Astrocyte (in vitro differentiated cells and primary cell): ENCODE results near the gene NT5C1A. TPM values are rescaled to one million over a fixed set of nuclear protein-coding genes. Genes with fewer than 3 reads are reported as not detected.

ENCODE experiments used
- DNase-seq: peaks from one replicate; pipeline ENCODE4 v3.0.0-alpha.2; 2010; ENCODE audit warnings: low read depth
- FAIRE-seq: peaks from 2 replicates; lab custom pipeline; 2011; peaks lifted over from hg19 to GRCh38; lab: Jason Lieb, UNC
- H2AFZ ChIP-seq: 2 replicates; pipeline ENCODE4 v1.6.0; 2012; ENCODE audit warnings: low read depth, low read length, inconsistent platforms
- H3K27ac ChIP-seq: 2 replicates; pipeline ENCODE4 v1.5.1; 2011; ENCODE audit warnings: low read depth, low read length, inconsistent platforms
- H3K27me3 ChIP-seq: 2 replicates; pipeline ENCODE4 v1.6.0; 2011; ENCODE audit warnings: low read length, inconsistent platforms; ENCODE audit not compliant: insufficient read depth
- H3K36me3 ChIP-seq: 2 replicates; pipeline ENCODE4 v1.5.1; 2011; ENCODE audit warnings: low read length, inconsistent platforms; ENCODE audit not compliant: insufficient read depth
- H3K4me1 ChIP-seq: 2 replicates; pipeline ENCODE4 v1.5.1; 2011; ENCODE audit warnings: low read length, inconsistent platforms; ENCODE audit not compliant: insufficient read depth
- H3K4me2 ChIP-seq: 2 replicates; pipeline ENCODE4 v1.6.0; 2012; ENCODE audit warnings: low read length, inconsistent platforms
- H3K4me3 ChIP-seq: 2 replicates; pipeline ENCODE4 v1.5.1; 2011; ENCODE audit warnings: low read depth, mild to moderate bottlenecking, low read length, inconsistent platforms; ENCODE audit not compliant: insufficient read depth
- H3K79me2 ChIP-seq: 2 replicates; pipeline ENCODE4 v1.6.0; 2012; ENCODE audit warnings: mild to moderate bottlenecking, low read length, inconsistent platforms; ENCODE audit not compliant: insufficient read depth
- H3K9ac ChIP-seq: 2 replicates; pipeline ENCODE4 v1.6.0; 2012; ENCODE audit warnings: mild to moderate bottlenecking, low read length, inconsistent platforms
- H3K9me3 ChIP-seq: 2 replicates; pipeline ENCODE4 v1.5.1; 2012; ENCODE audit warnings: low read depth, mild to moderate bottlenecking, low read length, inconsistent platforms; ENCODE audit not compliant: insufficient read depth
- H4K20me1 ChIP-seq: 2 replicates; pipeline ENCODE4 v1.6.0; 2012; ENCODE audit warnings: low read length, inconsistent platforms; ENCODE audit not compliant: insufficient read depth
- H3K27ac Mint-ChIP-seq: one replicate; pipeline ENCODE4 v1.8.0; 2021; ENCODE audit warnings: mild to moderate bottlenecking, mixed read lengths; ENCODE audit not compliant: unreplicated experiment
- H3K27me3 Mint-ChIP-seq: one replicate; pipeline ENCODE4 v1.8.0; 2021; ENCODE audit warnings: low read depth, mixed read lengths; ENCODE audit not compliant: unreplicated experiment
- H3K36me3 Mint-ChIP-seq: one replicate; pipeline ENCODE4 v1.8.0; 2021; ENCODE audit warnings: low read depth, mixed read lengths; ENCODE audit not compliant: unreplicated experiment
- H3K4me1 Mint-ChIP-seq: one replicate; pipeline ENCODE4 v1.8.0; 2021; ENCODE audit warnings: low read depth, mixed read lengths; ENCODE audit not compliant: unreplicated experiment
- H3K4me3 Mint-ChIP-seq: one replicate; pipeline ENCODE4 v1.8.0; 2021; ENCODE audit warnings: mild to moderate bottlenecking, moderate library complexity, mixed read lengths; ENCODE audit not compliant: unreplicated experiment
- H3K9me3 Mint-ChIP-seq: one replicate; pipeline ENCODE4 v1.8.0; 2021; ENCODE audit warnings: mild to moderate bottlenecking, mixed read lengths; ENCODE audit not compliant: unreplicated experiment
- EZH2 ChIP-seq: IDR thresholded peaks from 2 replicates; pipeline ENCODE4 v1.6.1; 2012; ENCODE audit warnings: mild to moderate bottlenecking, low read length, inconsistent platforms; ENCODE audit not compliant: insufficient read depth
- total RNA-seq: library from RNA; stranded (reverse); gene quantifications from 2 replicates; pipeline ENCODE4 v1.2.1, GENCODE V29; 2021
- TF ChIP-seq, protein P1 (sequence below): IDR thresholded peaks from 2 replicates; pipeline ENCODE4 v1.5.1; 2011; ENCODE audit warnings: low read depth, mild to moderate bottlenecking, inconsistent platforms, low read length, moderate library complexity; ENCODE audit not compliant: insufficient read depth

NT5C1A gene
- total RNA-seq, 1 donor from 2014 or later, result 0.20 TPM

DNA sequence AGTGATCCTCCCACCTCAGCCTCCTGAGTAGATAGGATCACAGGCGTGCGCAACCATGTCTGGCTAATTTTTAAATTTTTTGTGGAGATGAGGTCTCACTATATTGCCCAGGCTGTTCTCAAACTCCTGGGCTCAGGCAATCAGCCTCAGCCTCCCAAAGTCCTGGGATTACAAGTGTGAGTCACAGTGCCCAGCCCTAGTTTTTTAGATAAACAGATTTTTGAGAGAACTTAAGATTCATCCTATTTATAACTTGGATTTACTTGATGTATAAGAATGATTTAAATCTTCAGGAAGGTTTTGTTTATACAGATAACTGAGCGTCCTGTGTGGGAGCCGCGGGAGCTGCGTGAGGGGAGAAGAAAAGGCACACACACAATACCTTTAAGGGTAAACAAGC lies 58.7 kb downstream of the NT5C1A start:
- Histone ChIP-seq H3K9me3 (no peaks in the 10 kb centered on the region), H4K20me1 (no peaks in the 10 kb centered on the region), H3K4me3 (no peak overlapping the region), H3K27me3 (no peaks in the 10 kb centered on the region), H3K4me1 (no peaks in the 10 kb centered on the region), H3K79me2 (no peaks in the 10 kb centered on the region), H3K27ac (no peak overlapping the region), H2AFZ (no peak overlapping the region), H3K9ac (no peak overlapping the region), H3K36me3 (no peaks in the 10 kb centered on the region), H3K4me2 (no peak overlapping the region)
- TF ChIP-seq, protein P1, sequence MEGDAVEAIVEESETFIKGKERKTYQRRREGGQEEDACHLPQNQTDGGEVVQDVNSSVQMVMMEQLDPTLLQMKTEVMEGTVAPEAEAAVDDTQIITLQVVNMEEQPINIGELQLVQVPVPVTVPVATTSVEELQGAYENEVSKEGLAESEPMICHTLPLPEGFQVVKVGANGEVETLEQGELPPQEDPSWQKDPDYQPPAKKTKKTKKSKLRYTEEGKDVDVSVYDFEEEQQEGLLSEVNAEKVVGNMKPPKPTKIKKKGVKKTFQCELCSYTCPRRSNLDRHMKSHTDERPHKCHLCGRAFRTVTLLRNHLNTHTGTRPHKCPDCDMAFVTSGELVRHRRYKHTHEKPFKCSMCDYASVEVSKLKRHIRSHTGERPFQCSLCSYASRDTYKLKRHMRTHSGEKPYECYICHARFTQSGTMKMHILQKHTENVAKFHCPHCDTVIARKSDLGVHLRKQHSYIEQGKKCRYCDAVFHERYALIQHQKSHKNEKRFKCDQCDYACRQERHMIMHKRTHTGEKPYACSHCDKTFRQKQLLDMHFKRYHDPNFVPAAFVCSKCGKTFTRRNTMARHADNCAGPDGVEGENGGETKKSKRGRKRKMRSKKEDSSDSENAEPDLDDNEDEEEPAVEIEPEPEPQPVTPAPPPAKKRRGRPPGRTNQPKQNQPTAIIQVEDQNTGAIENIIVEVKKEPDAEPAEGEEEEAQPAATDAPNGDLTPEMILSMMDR, result no peak
- TF ChIP-seq EZH2, result no peak
- Mint-ChIP-seq H3K27ac (no peak overlapping the region), H3K9me3 (peaks cover 6% of the 10 kb centered on the region), H3K27me3 (peaks cover 28% of the 10 kb centered on the region), H3K36me3 (peaks cover 7% of the 10 kb centered on the region), H3K4me3 (no peak overlapping the region), H3K4me1 (no peaks in the 10 kb centered on the region)
- FAIRE-seq (no peak), DNase-seq (no peak)

DNA sequence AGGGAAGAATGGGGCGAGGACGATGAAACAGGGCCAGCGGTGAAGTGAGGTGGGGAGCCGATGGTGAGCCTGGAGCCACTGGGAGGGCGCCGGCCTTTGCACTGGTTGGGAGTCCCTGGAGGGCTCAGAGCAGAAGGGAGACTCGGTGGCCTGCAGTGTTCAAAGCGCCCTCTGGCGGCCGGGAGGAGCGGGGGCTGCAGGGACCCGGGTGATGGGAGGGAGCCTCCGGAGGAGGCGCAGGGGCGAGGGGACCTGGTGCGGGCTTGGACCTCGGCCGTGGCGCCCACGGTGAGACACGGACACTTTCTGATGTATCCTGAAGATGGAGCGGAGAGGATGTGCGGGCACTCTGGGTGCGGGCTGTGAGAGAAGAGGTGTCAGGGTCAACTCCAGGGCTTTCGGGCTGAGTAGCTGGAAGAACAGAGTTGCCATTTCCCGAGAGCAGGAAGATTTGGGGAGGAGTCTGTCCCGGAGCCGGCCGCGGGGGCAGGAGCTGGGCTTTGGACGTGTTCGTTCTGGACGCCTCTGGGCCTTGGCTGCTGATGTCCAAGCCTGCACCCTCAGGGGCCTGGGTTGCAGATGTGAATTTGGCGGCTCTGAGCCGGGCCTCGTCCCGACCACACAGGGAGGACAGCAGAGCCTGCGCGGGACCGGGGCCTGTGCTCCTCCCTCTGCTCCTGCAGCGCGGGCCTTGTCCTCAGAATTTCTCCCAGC lies 62.1 kb downstream of the NT5C1A start:
- Mint-ChIP-seq H3K27me3 (peaks cover 25% of the 10 kb centered on the region), H3K27ac (no peak overlapping the region), H3K4me1 (peaks cover 7% of the 10 kb centered on the region), H3K9me3 (peaks cover 4% of the 10 kb centered on the region), H3K4me3 (no peak overlapping the region), H3K36me3 (peaks cover 7% of the 10 kb centered on the region)
- TF ChIP-seq, protein P1, result peak; percentile 46
- TF ChIP-seq EZH2, result no peak
- Histone ChIP-seq H3K4me1 (no peaks in the 10 kb centered on the region), H2AFZ (peak overlapping the region; percentile 41), H4K20me1 (no peaks in the 10 kb centered on the region), H3K9me3 (no peaks in the 10 kb centered on the region), H3K27me3 (no peaks in the 10 kb centered on the region), H3K27ac (no peak overlapping the region), H3K36me3 (no peaks in the 10 kb centered on the region), H3K4me2 (peak overlapping the region; percentile 26), H3K9ac (no peak overlapping the region), H3K79me2 (no peaks in the 10 kb centered on the region), H3K4me3 (no peak overlapping the region)
- FAIRE-seq, result no peak
- no peak for DNase-seq

Other genes with a start within 250 kb of the NT5C1A start
- 0.34 and 0.84 TPM in 2 replicates for gene BMP8A, start 180.5 kb downstream of the NT5C1A start, total RNA-seq
- gene PABPC4, start 95.3 kb downstream of the NT5C1A start, total RNA-seq, result 240 and 245 TPM in 2 replicates
- 1.1 and 3.1 TPM in 2 replicates for gene HEYL, start 32.5 kb downstream of the NT5C1A start, total RNA-seq
- 0.07 and 0.20 TPM in 2 replicates for gene HPCAL4, start 19.3 kb upstream of the NT5C1A start, total RNA-seq
- gene PPIE, start 66.8 kb upstream of the NT5C1A start, total RNA-seq, result 33.1 and 33.7 TPM in 2 replicates
- 0.24 and 0.36 TPM in 2 replicates for gene OXCT2, start 99.2 kb upstream of the NT5C1A start, total RNA-seq
- 0.16 TPM in 1 of 2 replicates, not detected in the other for gene BMP8B, start 116.8 kb upstream of the NT5C1A start, total RNA-seq
- 19.2 and 21.9 TPM in 2 replicates for gene TRIT1, start 211.4 kb upstream of the NT5C1A start, total RNA-seq
- 3.3 and 3.8 TPM in 2 replicates for gene MYCL, start 229.8 kb upstream of the NT5C1A start, total RNA-seq